ENCODE results near the gene OR8S1.
A peak's percentile ranks its signal among the peaks of the same experiment; 100 is the strongest.
"Not testable (repeated sequence)": the region's sequence is repeated elsewhere in the genome, so short reads cannot be mapped to it uniquely, and the experiment has no call there.

The OR8S1 gene
- total RNA-seq = 0 reads per million in 4 experiments

GRCh38 chr12:48525332-48525731, at the start of gene OR8S1:
OR8S1 (plus strand) TSS chr12:48525632; CDS start chr12:48525632, 0 bp downstream.
- DNase-seq = no peak

- DNase-seq = no peak
These were observed 43.2 kb upstream of the OR8S1 start, which contains the start of gene C12orf54 for GRCh38 chr12:48482198-48482597. C12orf54 (plus strand) TSS chr12:48482498; CDS start chr12:48483297, 799 bp downstream.

GRCh38 chr12:48482930-48483329, 42.5 kb upstream of the OR8S1 start:
- DNase-seq = no peak

GRCh38 chr12:48486261-48486660, 39.2 kb upstream of the OR8S1 start:
- DNase-seq = no peak

GRCh38 chr12:48486679-48487078, 38.8 kb upstream of the OR8S1 start:
- DNase-seq = no peak

GRCh38 chr12:48489012-48489411, 36.4 kb upstream of the OR8S1 start:
- DNase-seq = no peak

GRCh38 chr12:48489456-48489855, 36.0 kb upstream of the OR8S1 start:
- not testable (repeated sequence) for DNase-seq

GRCh38 chr12:48500281-48500680, 25.2 kb upstream of the OR8S1 start:
- not testable (repeated sequence) for DNase-seq

GRCh38 chr12:48506836-48507235, 18.6 kb upstream of the OR8S1 start:
- not testable (repeated sequence) for DNase-seq

GRCh38 chr12:48508987-48509386, 16.4 kb upstream of the OR8S1 start:
- no peak for DNase-seq

- DNase-seq = no peak
These were observed 15.3 kb upstream of the OR8S1 start for GRCh38 chr12:48510111-48510510.

GRCh38 chr12:48512855-48513254, 12.6 kb upstream of the OR8S1 start:
- no peak for DNase-seq

- no peak for DNase-seq
These were observed 10.7 kb upstream of the OR8S1 start for GRCh38 chr12:48514728-48515127.

- not testable (repeated sequence) for DNase-seq
These were observed 5.1 kb upstream of the OR8S1 start for GRCh38 chr12:48520381-48520780.

GRCh38 chr12:48527891-48528670, 2.6 kb downstream of the OR8S1 start:
- no peak for DNase-seq

GRCh38 chr12:48532601-48533000, 7.2 kb downstream of the OR8S1 start:
- no peak for DNase-seq

- no peak for DNase-seq
These were observed 11.2 kb downstream of the OR8S1 start for GRCh38 chr12:48536602-48537001.

- DNase-seq = peak; percentile 28
These were observed 17.0 kb downstream of the OR8S1 start for GRCh38 chr12:48542300-48542928.

- no peak for DNase-seq
These were observed 20.5 kb downstream of the OR8S1 start for GRCh38 chr12:48545833-48546469.

- not testable (repeated sequence) for DNase-seq
These were observed 21.6 kb downstream of the OR8S1 start for GRCh38 chr12:48547012-48547411.

- DNase-seq = not testable (repeated sequence)
These were observed 26.2 kb downstream of the OR8S1 start for GRCh38 chr12:48551636-48552035.

- not testable (repeated sequence) for DNase-seq
These were observed 28.4 kb downstream of the OR8S1 start for GRCh38 chr12:48553666-48554343.

- no peak for DNase-seq
These were observed 31.2 kb downstream of the OR8S1 start for GRCh38 chr12:48556631-48557030.

Measured in effector CD8-positive, alpha-beta T cell (primary cell).